ENCODE measurements around the gene ANKS6. TPM values are rescaled to one million over a fixed set of nuclear protein-coding genes. Genes with fewer than 3 reads are reported as not detected.

The ANKS6 gene
- total and polyA plus RNA-seq, 10 of the 15 experiments (the other 5 are each of a cell fraction or from before 2014, with no cell fraction given): 2.0 to 16.2 (median 6.1) TPM

DNA sequence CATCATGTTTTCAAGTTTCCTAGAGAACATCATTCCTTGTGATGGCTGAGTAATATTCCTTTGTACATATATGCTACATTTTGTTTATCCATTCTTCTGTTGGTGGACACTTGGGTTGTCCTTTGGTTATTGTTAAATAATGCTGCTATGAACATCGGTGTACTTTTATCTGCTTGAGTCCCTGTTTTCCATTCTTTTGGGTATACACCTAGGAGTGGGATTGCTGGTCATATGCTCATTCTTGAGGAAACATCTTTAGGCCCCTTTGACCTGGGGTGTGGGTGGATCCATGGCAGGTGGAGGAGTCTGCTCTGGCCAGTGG lies 36.4 kb upstream of the ANKS6 start (continued):
- TF ChIP-seq MYC (IDR thresholded peaks at IDR 0.05; ENCODE audit: insufficient read depth, insufficient read length, insufficient replicate concordance, low read length, severe bottlenecking): no peak

DNA sequence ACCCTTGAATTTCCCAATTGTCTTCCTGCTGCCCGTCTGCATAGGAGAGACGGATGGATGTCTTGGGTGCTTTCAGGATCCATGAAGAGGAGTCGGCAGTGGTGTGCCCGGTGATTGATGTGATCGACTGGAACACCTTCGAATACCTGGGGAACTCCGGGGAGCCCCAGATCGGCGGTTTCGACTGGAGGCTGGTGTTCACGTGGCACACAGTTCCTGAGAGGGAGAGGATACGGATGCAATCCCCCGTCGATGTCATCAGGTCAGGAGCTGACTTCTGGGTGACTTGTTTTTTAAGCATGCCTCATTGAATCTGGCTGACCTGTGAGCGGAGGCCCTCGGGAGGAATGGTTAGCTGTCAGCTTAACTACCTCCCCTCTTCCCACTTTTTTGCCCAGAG lies 35.3 kb upstream of the ANKS6 start:
- intact Hi-C loops (cut with micrococcal nuclease; ENCODE audit: unreplicated experiment) (no loop called here), in situ Hi-C loops (cut with MboI) (no loop called here)
- Histone ChIP-seq H3K4me3 (no peak overlapping the region), H4K20me1 (ENCODE audit: control insufficient read depth, insufficient read depth) (no peaks in the 10 kb centered on the region), H2AFZ (ENCODE audit: control insufficient read depth, low read depth, low read length) (no peak overlapping the region), H3K27ac (ENCODE audit: control insufficient read depth, insufficient read depth) (no peak overlapping the region), H3K9me3 (replicated peaks; ENCODE audit: control insufficient read depth, insufficient read depth, low read length) (no peaks in the 10 kb centered on the region), H3K4me2 (ENCODE audit: control insufficient read depth, insufficient read depth) (no peak overlapping the region), H3K79me2 (ENCODE audit: control insufficient read depth, insufficient read depth, low read length) (no peaks in the 10 kb centered on the region), H3K36me3 (ENCODE audit: control insufficient read depth in 2 of 2, insufficient read depth in 2 of 2, low read length in 1 of 2) (no peaks in the 10 kb centered on the region), H3K4me1 (ENCODE audit: control insufficient read depth, insufficient read depth, low read length) (no peaks in the 10 kb centered on the region), H3K9ac (ENCODE audit: control insufficient read depth, insufficient read depth, low read length) (no peak overlapping the region), H3K27me3 (replicated peaks in 1 of 2; ENCODE audit: control insufficient read depth in 2 of 2, insufficient read depth in 2 of 2, low read length in 1 of 2) (no peaks in the 10 kb centered on the region; a peak in 1 of 4 replicates)
- WGBS (ENCODE audit: insufficient coverage, insufficient replicate concordance, low lambda C conversion rate, missing lambda C conversion rate): 75% methylated on average over 16 of the region's 16 CpGs
- BruUV-seq (replicated peaks): no TSS peak
- ATAC-seq (no peak), DNase-seq (ENCODE audit: low read depth, low spot score) (no peak), FAIRE-seq (no peak)
- CTCF ChIA-PET: no interaction called here
- SMC1A ChIA-PET (ENCODE audit: uncharacterized antibody, unreplicated experiment): no interaction called here
- POLR2A ChIA-PET: no interaction called here
- RAD21 ChIA-PET (ENCODE audit: unreplicated experiment): no interaction called here
- TF ChIP-seq E2F4 (IDR thresholded peaks at IDR 0.05; ENCODE audit: low read depth, low read length) (no peak), ESRRA (IDR thresholded peaks at IDR 0.05; ENCODE audit: low read length) (no peak), MEF2B (IDR thresholded peaks at IDR 0.05; ENCODE audit: partially characterized antibody, poor library complexity, severe bottlenecking) (no peak), SIX5 (IDR thresholded peaks at IDR 0.05; ENCODE audit: low read depth, low read length, severe bottlenecking) (no peak), IRF4 (IDR thresholded peaks at IDR 0.05; ENCODE audit: low read depth, low read length) (no peak), ZNF592 (IDR thresholded peaks at IDR 0.05) (no peak), KAT2A (conservative IDR thresholded peaks at IDR 0.05; ENCODE audit: control insufficient read depth, low read depth, low read length) (no peak), BMI1 (IDR thresholded peaks at IDR 0.05; ENCODE audit: borderline replicate concordance) (no peak), YBX1 (IDR thresholded peaks at IDR 0.05) (no peak), RAD51 (IDR thresholded peaks at IDR 0.05) (no peak), CREB1 (IDR thresholded peaks at IDR 0.05; ENCODE audit: low read depth) (no peak)
- TF ChIP-seq, protein P1, sequence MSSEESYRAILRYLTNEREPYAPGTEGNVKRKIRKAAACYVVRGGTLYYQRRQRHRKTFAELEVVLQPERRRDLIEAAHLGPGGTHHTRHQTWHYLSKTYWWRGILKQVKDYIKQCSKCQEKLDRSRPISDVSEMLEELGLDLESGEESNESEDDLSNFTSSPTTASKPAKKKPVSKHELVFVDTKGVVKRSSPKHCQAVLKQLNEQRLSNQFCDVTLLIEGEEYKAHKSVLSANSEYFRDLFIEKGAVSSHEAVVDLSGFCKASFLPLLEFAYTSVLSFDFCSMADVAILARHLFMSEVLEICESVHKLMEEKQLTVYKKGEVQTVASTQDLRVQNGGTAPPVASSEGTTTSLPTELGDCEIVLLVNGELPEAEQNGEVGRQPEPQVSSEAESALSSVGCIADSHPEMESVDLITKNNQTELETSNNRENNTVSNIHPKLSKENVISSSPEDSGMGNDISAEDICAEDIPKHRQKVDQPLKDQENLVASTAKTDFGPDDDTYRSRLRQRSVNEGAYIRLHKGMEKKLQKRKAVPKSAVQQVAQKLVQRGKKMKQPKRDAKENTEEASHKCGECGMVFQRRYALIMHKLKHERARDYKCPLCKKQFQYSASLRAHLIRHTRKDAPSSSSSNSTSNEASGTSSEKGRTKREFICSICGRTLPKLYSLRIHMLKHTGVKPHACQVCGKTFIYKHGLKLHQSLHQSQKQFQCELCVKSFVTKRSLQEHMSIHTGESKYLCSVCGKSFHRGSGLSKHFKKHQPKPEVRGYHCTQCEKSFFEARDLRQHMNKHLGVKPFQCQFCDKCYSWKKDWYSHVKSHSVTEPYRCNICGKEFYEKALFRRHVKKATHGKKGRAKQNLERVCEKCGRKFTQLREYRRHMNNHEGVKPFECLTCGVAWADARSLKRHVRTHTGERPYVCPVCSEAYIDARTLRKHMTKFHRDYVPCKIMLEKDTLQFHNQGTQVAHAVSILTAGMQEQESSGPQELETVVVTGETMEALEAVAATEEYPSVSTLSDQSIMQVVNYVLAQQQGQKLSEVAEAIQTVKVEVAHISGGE (CRISPR knock-in tag; IDR thresholded peaks at IDR 0.05): no peak
- TF ChIP-seq, protein P2, sequence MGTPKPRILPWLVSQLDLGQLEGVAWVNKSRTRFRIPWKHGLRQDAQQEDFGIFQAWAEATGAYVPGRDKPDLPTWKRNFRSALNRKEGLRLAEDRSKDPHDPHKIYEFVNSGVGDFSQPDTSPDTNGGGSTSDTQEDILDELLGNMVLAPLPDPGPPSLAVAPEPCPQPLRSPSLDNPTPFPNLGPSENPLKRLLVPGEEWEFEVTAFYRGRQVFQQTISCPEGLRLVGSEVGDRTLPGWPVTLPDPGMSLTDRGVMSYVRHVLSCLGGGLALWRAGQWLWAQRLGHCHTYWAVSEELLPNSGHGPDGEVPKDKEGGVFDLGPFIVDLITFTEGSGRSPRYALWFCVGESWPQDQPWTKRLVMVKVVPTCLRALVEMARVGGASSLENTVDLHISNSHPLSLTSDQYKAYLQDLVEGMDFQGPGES (IDR thresholded peaks at IDR 0.05): no peak
